Panc1 (cell line): ENCODE results near the gene GABRR2. TPM values are rescaled to one million over a fixed set of nuclear protein-coding genes. Genes with fewer than 3 reads are reported as not detected.

Source experiments
- ATAC-seq: fragments of 200-7000 bp; cut with Tn5 transposase; 2 replicates; pipeline ENCODE4 v1.9.1; 2020; ENCODE audit warnings: mild to moderate bottlenecking, moderate library complexity
- BruUV-seq: library from RNA; stranded (reverse); fragments of 400-500 nt; replicated peaks from 2 replicates; lab custom pipeline; 2021; lab: Mats Ljungman, UMichigan
- CTCF ChIA-PET: fragments of 300-600 bp; sonication (Branson Sonifier 250); formaldehyde crosslinking; loops from one replicate; lab custom pipeline; 2022; ENCODE audit warnings: antibody characterized with exemption; lab: Charles Lee
- POLR2A ChIA-PET: fragments of 300-600 bp; sonication (Branson Sonifier 250); formaldehyde crosslinking; loops from one replicate; lab custom pipeline; 2022; ENCODE audit warnings: antibody characterized with exemption; lab: Charles Lee
- DNase-seq: peaks from one replicate; pipeline ENCODE4 v3.0.0-alpha.2; 2010; ENCODE audit warnings: low read depth, low spot score
- H3K27ac ChIP-seq: 2 replicates; pipeline ENCODE4 v1.5.1; 2011; ENCODE audit warnings: mild to moderate bottlenecking, low read length, inconsistent platforms
- H3K27me3 ChIP-seq: fragments of 200-500 bp; sonication (Bioruptor generic); 2 replicates; pipeline ENCODE4 v1.6.0; 2014; ENCODE audit warnings: low read length, inconsistent platforms; ENCODE audit not compliant: control insufficient read depth, insufficient read depth
- H3K36me3 ChIP-seq: fragments of 200-500 bp; sonication (Bioruptor generic); 2 replicates; pipeline ENCODE4 v1.5.1; 2014; ENCODE audit warnings: inconsistent platforms, mild to moderate bottlenecking, low read length, moderate library complexity; ENCODE audit not compliant: control insufficient read depth, insufficient read depth
- H3K4me1 ChIP-seq: 2 replicates; pipeline ENCODE4 v1.5.1; 2011; ENCODE audit warnings: inconsistent platforms, mild to moderate bottlenecking, low read length, moderate library complexity; ENCODE audit not compliant: control insufficient read depth, insufficient read depth
- H3K4me3 ChIP-seq, 2 experiments: 2 replicates each; pipeline ENCODE4 v1.5.1; 2011 to 2012; ENCODE audit warnings: low read depth in 2 of 2, low read length in 2 of 2, mild to moderate bottlenecking in 2 of 2, inconsistent platforms in 1 of 2, moderate library complexity in 1 of 2
- H3K9me3 ChIP-seq: fragments of 200-500 bp; sonication (Bioruptor generic); 2 replicates; pipeline ENCODE4 v1.5.1; 2014; ENCODE audit warnings: low read depth, mild to moderate bottlenecking, inconsistent platforms, low read length, moderate library complexity; ENCODE audit not compliant: control insufficient read depth, insufficient read depth
- POLR2AphosphoS5 ChIP-seq: IDR thresholded peaks from 2 replicates; pipeline ENCODE4 v1.6.1; 2012; ENCODE audit warnings: mild to moderate bottlenecking, low read depth, low read length, moderate library complexity
- REST ChIP-seq, 2 experiments: IDR thresholded peaks; 2 replicates each; pipeline ENCODE4 v1.6.1; 2011 to 2012; ENCODE audit warnings: low read depth in 2 of 2, control low read depth in 1 of 2, low read length in 1 of 2, mild to moderate bottlenecking in 1 of 2, moderate library complexity in 1 of 2; ENCODE audit not compliant: insufficient read depth in 1 of 2
- SIN3A ChIP-seq: IDR thresholded peaks from 2 replicates; pipeline ENCODE4 v1.6.1; 2012; ENCODE audit warnings: low read depth, mild to moderate bottlenecking, low read length, moderate library complexity, borderline replicate concordance; ENCODE audit not compliant: insufficient read depth
- TCF7L2 ChIP-seq: IDR thresholded peaks from 2 replicates; pipeline ENCODE4 v1.6.1; 2011; ENCODE audit warnings: mild to moderate bottlenecking, low read depth, low read length, inconsistent platforms
- in situ Hi-C: cut with HindIII; loops from 2 replicates; pipeline ENCODE4 v1.10.0; 2016; ENCODE audit warnings: low sequenced_read_pairs, low pct_unique_long_range_greater_than_20kb
- intact Hi-C: fragments of 100-400 bp; cut with micrococcal nuclease; formaldehyde crosslinking; loops from one replicate; pipeline ENCODE4 v1.10.0; 2022; ENCODE audit not compliant: unreplicated experiment
- total RNA-seq: library from RNA; stranded (reverse); gene quantifications from one replicate; pipeline ENCODE4 v1.2.1, GENCODE V29; 2021; ENCODE audit not compliant: unreplicated experiment
- TF ChIP-seq, protein P1 (sequence below): fragments of 450-650 bp; IDR thresholded peaks from 2 replicates; pipeline ENCODE4 v1.5.1; 2017; ENCODE audit warnings: mild to moderate bottlenecking

The GABRR2 gene
- total RNA-seq, 1 experiment from 2014 or later, result 0.18 TPM

- Histone ChIP-seq H3K27me3 (peaks cover 2% of the 10 kb centered on the region), H3K4me3 (no peak overlapping the region), H3K36me3 (no peaks in the 10 kb centered on the region), H3K9me3 (no peaks in the 10 kb centered on the region), H3K4me1 (no peaks in the 10 kb centered on the region), H3K27ac (no peak overlapping the region)
- CTCF ChIA-PET, result no interaction called here
- in situ Hi-C loops (no loop called here), intact Hi-C loops (no loop called here)
- no TSS peak for BruUV-seq
- DNase-seq (no peak), ATAC-seq (no peak)
- no peak for TF ChIP-seq REST (IDR thresholded peaks at IDR 0.05; ENCODE audit: insufficient read depth in 1 of 2, low read depth in 2 of 2, low read length in 1 of 2)
- no peak for TF ChIP-seq POLR2AphosphoS5
- TF ChIP-seq SIN3A, result no peak
- TF ChIP-seq, protein P1, sequence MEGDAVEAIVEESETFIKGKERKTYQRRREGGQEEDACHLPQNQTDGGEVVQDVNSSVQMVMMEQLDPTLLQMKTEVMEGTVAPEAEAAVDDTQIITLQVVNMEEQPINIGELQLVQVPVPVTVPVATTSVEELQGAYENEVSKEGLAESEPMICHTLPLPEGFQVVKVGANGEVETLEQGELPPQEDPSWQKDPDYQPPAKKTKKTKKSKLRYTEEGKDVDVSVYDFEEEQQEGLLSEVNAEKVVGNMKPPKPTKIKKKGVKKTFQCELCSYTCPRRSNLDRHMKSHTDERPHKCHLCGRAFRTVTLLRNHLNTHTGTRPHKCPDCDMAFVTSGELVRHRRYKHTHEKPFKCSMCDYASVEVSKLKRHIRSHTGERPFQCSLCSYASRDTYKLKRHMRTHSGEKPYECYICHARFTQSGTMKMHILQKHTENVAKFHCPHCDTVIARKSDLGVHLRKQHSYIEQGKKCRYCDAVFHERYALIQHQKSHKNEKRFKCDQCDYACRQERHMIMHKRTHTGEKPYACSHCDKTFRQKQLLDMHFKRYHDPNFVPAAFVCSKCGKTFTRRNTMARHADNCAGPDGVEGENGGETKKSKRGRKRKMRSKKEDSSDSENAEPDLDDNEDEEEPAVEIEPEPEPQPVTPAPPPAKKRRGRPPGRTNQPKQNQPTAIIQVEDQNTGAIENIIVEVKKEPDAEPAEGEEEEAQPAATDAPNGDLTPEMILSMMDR, result no peak
- POLR2A ChIA-PET, result no interaction called here
Measured at GRCh38 chr6:89269252-89269651, 45.8 kb downstream of the GABRR2 start.

GRCh38 chr6:89268776-89269175, 46.3 kb downstream of the GABRR2 start:
- Histone ChIP-seq H3K4me3 (no peak overlapping the region), H3K9me3 (no peaks in the 10 kb centered on the region), H3K4me1 (no peaks in the 10 kb centered on the region), H3K36me3 (no peaks in the 10 kb centered on the region), H3K27me3 (peaks cover 2% of the 10 kb centered on the region), H3K27ac (no peak overlapping the region)
- TF ChIP-seq TCF7L2, result no peak
- TF ChIP-seq REST (IDR thresholded peaks at IDR 0.05; ENCODE audit: insufficient read depth in 1 of 2, low read depth in 2 of 2, low read length in 1 of 2), result no peak
- TF ChIP-seq SIN3A, result no peak
- TF ChIP-seq, protein P1, result no peak
- no peak for TF ChIP-seq POLR2AphosphoS5
- DNase-seq (no peak), ATAC-seq (no peak)
- no TSS peak for BruUV-seq
- in situ Hi-C loops, result no loop called here
- intact Hi-C loops, result no loop called here
- POLR2A ChIA-PET, result no interaction called here
- CTCF ChIA-PET, result no interaction called here
